Putamen (tissue), 1 donor: ENCODE results near the gene MBNL2.

Source experiments
- DNase-seq: peaks from one replicate; pipeline ENCODE4 v3.0.0-alpha.2; 2016; ENCODE audit warnings: low spot score

MBNL2 gene

DNA sequence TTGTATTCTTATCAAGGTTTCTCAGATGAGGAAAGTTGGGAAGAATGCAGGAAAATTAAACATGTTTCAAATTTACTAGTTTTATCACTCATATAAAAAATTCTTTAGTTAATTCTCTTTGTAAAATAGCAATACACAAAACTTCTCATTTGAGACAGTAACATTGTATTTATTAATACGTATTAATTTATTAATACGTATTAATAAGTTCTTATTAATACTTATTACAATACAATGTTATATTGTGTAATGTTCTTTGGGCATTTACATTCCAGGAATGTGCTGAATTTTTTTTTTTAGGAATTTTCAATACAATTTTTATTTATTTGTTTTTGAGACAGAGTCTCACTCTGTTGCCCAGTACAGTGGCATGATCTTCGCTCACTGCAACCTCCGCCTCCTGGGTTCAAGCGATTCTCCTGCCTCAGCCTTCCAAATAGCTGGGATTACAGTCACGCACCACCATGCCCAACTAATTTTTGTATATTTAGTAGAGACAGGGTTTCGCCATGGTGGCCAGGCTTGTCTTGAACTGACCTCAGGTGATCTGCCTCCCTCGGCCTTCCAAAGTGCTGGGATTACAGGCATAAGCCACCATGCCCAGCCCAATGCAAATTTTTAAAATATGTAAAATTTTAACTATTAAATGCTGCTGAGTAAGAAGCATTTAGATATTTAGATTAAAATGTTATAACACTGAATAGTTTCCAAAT lies 31.6 kb downstream of the MBNL2 start:
- no peak for DNase-seq

- no peak for DNase-seq
Observed at GRCh38 chr13:97254816-97255215, 32.7 kb downstream of the MBNL2 start.

- no peak for DNase-seq
Observed at GRCh38 chr13:97255515-97256021, 33.4 kb downstream of the MBNL2 start.

- DNase-seq, result no peak
Observed at GRCh38 chr13:97256343-97256783, 34.2 kb downstream of the MBNL2 start.

- no peak for DNase-seq
Observed at GRCh38 chr13:97257228-97257755, 35.2 kb downstream of the MBNL2 start.

- no peak for DNase-seq
Observed at GRCh38 chr13:97257800-97258799, 36.0 kb downstream of the MBNL2 start.

GRCh38 chr13:97258801-97259200 lies 36.7 kb downstream of the MBNL2 start:
- DNase-seq, result no peak

- no peak for DNase-seq
Observed at GRCh38 chr13:97259410-97259797, 37.3 kb downstream of the MBNL2 start.

- DNase-seq, result no peak
Observed at GRCh38 chr13:97259798-97260714, 37.9 kb downstream of the MBNL2 start.

- DNase-seq, result no peak
Observed at GRCh38 chr13:97261254-97262005, 39.3 kb downstream of the MBNL2 start.

- no peak for DNase-seq
Observed at GRCh38 chr13:97262058-97262457, 39.9 kb downstream of the MBNL2 start.

GRCh38 chr13:97263160-97263559 lies 41.0 kb downstream of the MBNL2 start:
- DNase-seq, result no peak

DNA sequence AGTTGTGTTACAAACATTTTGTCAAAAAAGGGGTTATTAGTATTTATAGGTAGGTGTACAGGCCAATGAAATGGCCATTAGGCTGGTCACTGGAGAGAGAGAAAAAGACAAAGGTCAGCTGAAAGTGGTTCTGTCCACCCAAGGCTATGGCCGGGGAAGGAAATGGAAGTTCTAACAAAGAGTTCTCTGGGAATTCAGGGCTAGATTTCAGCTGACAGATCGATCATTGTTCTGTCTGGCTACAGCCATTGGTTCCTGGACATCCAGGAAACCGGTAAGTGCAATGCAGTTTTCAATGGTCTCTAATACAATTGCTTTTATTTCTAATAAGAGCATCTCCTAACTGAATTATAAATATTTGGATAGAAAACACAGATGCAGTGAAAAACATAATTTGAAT lies 42.5 kb downstream of the MBNL2 start:
- no peak for DNase-seq

GRCh38 chr13:97266332-97266731 lies 44.2 kb downstream of the MBNL2 start:
- DNase-seq, result no peak

DNA sequence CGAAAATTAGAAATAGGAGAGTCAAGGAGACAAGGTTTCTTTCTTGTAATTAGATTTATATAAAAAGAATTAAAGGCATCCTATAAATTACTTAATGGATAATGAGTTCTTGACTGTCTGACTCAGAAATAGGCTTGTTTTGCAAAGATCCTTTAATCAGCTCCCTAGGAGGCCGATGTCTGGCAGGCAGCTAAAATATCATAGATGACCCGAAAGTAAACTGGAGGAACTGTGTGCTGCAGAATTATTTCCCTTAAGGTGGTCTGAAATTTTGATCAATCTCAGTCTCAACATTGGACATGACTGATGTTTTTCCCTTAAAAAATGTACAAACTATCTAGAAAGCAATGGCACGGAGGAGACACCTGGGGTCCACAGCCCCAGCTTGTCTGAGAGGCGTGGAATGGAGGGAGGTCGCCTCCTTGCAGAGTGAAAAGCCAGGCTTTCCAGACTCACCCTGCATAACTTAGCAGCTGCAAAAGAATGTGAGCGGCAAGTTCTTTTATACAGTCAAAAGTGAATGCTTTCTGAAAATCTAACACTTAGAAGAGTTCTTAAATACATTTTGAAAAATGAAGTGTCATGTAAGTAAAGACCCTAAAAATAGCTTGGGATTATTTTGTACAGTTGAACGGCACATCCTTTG lies 44.8 kb downstream of the MBNL2 start:
- DNase-seq, result no peak

DNA sequence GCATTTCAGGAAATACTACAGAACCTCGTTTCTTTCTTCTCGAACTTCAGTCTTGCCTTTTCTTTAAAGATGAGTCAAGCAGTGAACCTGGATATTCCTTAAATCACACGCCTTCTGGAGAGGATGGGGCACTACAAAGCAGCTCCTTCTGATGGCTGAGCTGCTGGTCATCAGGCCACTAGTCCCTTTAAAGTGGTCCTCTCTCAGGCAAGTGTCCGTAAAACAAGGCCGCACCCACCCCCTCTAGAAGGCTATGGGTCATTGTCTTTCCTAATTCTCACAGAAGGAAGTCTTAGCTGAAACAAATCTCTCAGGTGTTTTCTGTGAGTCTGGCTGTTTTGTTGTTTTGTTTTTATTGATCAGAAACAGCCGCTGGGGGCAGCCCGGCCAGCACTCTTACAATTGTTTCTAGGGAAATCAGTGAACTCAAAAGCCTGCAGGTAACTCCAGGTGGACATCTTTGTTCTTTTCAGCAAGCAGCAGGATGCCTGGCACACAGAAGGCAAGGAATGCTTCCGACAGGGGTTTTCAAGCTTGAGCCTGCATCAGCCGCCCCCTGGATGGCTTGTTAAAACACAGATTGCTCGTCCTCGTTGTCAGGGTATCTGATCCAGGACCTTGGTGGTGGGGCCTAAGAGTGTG lies 45.4 kb downstream of the MBNL2 start:
- DNase-seq, result no peak

DNA sequence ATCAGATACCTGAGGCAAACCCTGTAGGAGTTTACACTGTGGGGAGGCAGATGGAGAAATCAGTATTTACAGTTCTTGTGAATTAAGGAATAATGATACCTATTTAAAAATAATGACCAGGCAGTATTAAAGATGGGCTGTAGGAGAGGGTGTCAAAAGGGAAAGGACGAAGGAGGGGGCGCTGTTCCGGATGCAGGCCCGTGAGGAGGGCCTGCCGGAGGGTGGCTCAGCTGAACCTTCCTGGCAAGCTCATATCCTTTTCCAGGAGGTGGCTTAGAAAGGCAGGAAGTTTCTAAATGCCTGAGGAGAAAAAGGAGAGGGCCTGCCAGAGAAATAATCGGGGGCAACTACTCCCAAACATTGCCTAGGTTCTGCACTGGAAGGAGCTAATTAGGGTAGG lies 46.6 kb downstream of the MBNL2 start:
- no peak for DNase-seq

DNA sequence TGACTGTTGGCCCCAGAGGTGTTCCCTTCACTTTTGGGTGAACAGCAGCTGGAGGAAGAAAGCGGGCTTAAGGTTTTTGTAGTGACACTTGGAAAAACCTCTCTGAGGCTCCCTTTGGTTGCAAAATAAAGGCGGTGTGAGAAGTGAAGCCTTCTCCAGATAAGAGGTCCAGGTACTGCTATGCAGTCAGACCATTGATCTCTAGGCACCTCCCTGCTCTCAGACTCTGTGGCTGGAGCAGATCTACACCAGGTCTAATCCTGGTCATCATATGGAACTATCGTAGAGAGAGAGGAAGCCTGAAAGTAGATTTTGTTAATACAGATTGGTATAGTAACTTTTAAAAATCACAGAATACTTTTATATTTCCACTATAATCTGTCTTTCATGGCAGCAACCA lies 47.5 kb downstream of the MBNL2 start:
- no peak for DNase-seq

GRCh38 chr13:97272526-97272925 lies 50.4 kb downstream of the MBNL2 start:
- DNase-seq, result no peak

GRCh38 chr13:97273341-97273831 lies 51.3 kb downstream of the MBNL2 start:
- DNase-seq, result no peak
